GM18858 (cell line): ENCODE measurements around the gene MAGEF1.

ENCODE experiments used
- ATAC-seq: cut with Tn5 transposase; IDR thresholded peaks from one replicate; pipeline ENCODE4 v1.9.1; 2021; ENCODE audit not compliant: unreplicated experiment

Gene MAGEF1

GRCh38 chr3:184725176-184725719, 13.4 kb upstream of the MAGEF1 start:
- ATAC-seq = no peak

DNA sequence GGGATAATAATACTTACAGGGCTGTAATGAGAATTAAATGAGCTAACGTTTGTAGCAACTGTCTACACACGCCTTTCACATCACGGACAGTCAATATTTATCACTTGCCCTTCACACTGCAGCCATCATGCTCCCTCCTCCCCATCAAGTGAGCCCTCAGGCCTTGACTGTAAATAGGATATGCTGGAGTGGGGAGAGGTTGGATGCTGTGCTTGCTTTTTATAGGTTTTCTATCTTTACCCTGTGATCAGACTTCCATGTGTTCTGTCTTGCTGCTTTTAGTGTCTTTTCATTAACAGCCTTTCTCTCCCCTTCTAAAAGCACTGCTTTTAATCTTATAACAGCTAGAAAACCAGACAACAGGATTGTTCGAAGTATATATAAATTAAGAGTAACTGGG, 12.8 kb upstream of the MAGEF1 start:
- no peak for ATAC-seq

DNA sequence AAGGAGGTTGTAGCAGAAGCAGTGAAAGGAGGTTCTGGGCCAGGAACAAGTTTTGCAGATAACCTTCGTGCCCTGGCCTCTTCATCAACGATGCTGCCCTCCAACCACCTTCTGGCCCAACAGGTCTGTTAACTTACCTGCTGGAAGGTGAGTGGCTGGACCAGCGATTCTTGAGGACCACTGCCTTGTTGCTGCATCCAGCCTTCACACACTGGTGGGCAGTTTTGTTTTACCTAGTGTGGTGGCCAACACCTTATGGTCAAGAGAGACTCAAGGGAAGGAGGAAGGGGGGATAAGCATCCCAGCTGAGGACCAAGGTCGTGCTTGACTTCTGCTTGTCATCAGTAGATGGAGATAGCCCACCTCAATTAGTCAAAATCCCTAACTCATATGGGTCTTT, 7.8 kb upstream of the MAGEF1 start:
- no peak for ATAC-seq

GRCh38 chr3:184718431-184718830, 6.6 kb upstream of the MAGEF1 start:
- ATAC-seq = no peak

- no peak for ATAC-seq
Measured at GRCh38 chr3:184717399-184717983, 5.6 kb upstream of the MAGEF1 start.

- no peak for ATAC-seq
Measured at GRCh38 chr3:184716622-184717398, 4.9 kb upstream of the MAGEF1 start.

- ATAC-seq = no peak
Measured at GRCh38 chr3:184715943-184716621, 4.2 kb upstream of the MAGEF1 start.

DNA sequence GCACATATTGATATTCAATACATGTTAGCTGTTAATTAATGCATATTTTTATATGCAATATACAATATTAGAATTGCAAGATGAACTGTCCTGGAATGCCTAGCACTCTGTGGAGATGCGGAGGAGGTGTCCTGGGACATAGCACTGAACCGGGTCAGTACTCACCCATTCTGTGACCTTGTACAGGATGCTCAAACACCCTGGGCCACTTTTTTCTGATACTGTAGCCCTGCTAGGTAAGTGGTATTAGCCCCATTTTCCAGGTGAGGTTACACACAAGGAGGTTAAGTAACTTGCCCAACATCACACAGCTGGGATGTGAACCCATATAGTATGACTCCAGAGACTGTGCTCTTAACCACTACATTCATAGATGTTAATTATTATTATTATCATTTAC, 1.7 kb upstream of the MAGEF1 start:
- ATAC-seq = no peak

GRCh38 chr3:184713040-184713355, 1.1 kb upstream of the MAGEF1 start:
- no peak for ATAC-seq

- ATAC-seq = peak; percentile 6
Measured at GRCh38 chr3:184712248-184713039, 580 bp upstream of the MAGEF1 start.

GRCh38 chr3:184710870-184711492, 883 bp downstream of the MAGEF1 start:
- peak; percentile 41 for ATAC-seq

- no peak for ATAC-seq
Measured at GRCh38 chr3:184703657-184704056, 8.2 kb downstream of the MAGEF1 start.

DNA sequence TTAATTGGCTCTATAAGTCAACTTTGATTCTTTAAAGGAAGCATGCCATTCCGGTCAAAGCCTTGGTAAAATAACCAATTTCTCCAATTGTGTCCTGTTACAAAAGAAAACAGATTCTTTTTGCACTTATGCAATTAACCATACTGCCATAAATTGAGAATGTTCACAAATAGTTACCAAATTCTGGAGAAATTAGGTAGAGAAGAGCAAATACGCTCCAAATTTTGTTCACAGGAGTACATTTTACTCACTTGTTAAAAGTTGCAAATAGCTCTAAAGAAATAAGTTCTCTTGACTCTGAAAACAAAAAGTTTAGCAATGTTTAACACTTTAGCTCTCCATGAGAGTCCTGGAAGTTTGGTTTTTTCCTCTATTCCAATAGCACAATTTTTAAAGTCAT, 11.1 kb downstream of the MAGEF1 start:
- ATAC-seq = no peak

- ATAC-seq = no peak
Measured at GRCh38 chr3:184697845-184698244, 14.0 kb downstream of the MAGEF1 start.

GRCh38 chr3:184696697-184697096, 15.2 kb downstream of the MAGEF1 start:
- ATAC-seq = no peak

GRCh38 chr3:184694716-184695115, 17.1 kb downstream of the MAGEF1 start:
- ATAC-seq = no peak

GRCh38 chr3:184694133-184694665, 17.7 kb downstream of the MAGEF1 start:
- no peak for ATAC-seq

DNA sequence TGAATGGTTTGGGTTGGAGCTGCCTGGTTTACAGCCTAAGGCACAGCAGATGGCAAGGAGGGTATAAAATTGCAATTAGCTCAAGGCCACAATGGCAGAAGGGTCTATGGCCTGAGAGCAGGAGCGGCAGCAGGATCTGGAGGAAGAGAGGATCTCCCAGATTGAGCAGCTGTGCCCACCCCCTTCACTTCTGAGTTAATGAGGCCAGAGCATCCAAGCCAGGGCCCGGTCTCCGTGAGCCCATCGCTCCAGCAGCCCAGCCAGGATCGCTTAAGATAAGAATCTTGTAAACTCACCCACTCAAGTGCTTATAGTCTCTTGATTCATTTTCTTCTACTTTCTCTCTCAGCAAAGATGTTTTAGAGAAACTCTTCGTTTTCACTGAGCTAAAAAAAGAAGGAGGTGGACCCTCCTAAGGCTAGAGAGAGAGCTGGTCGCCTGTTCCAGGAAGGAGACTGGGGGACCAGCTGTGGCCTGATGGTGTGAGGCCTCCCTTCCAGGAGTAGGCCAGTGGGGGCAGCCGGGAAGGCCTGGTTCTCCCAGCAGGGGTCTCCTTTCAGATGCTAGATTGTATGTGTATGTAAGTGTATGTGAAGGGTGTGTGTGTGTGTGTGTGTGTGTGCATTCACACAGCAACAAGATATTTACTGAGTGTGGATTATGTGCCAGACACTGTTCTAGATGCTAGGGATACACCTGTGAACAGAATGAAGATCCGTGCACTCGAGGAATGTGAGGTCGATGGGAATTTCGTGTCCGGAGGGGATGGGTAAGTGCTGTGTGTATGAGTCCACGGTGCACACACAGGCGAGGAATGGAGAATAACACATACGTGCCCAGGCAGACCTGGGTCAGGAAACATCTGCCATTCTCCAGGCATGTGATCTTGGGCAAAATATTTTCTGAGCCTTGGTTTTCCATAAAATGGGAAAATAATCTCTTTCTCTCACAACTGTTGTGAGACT, 18.6 kb downstream of the MAGEF1 start:
- no peak for ATAC-seq
